Uterus (tissue), 2 donors: ENCODE data around the gene TNFRSF21.

Experiments used
- POLR2A ChIP-seq, 2 donors: fragments of 450-650 bp; IDR thresholded peaks; one replicate each; pipeline ENCODE4 v1.6.1; 2016; ENCODE audit warnings: antibody characterized with exemption in 2 of 2, mild to moderate bottlenecking in 1 of 2, moderate library complexity in 1 of 2
- TF ChIP-seq, protein P1 (sequence below), 4 experiments: fragments of 200-600 bp in 2 of 4; fragments of 450-650 bp in 2 of 4; sonication (generic) in 2 of 4; IDR thresholded peaks; one replicate each; pipeline ENCODE4 v1.5.1; 2016 to 2019; ENCODE audit warnings: antibody characterized with exemption in 4 of 4, mild to moderate bottlenecking in 2 of 4, moderate library complexity in 1 of 4

DNA sequence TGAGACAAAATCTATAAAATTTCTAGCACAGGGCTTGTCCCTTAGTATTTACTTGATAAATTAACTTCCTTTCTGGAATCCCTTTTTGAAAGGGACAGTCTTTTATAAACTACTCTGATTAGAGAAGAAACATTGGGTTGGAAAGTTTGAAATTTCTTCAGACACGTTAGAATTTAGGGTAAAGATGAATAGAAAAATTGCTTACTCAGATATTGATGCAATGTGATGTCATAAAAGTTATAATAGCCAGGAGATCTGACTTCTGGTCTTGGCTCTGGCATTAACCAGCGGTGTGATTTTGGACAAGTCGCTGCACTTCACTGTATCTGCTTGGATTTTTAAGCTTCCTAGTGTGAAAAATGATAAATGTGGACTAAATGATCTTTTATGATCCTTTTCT is 9.7 kb upstream of the TNFRSF21 start:
- TF ChIP-seq, protein P1, sequence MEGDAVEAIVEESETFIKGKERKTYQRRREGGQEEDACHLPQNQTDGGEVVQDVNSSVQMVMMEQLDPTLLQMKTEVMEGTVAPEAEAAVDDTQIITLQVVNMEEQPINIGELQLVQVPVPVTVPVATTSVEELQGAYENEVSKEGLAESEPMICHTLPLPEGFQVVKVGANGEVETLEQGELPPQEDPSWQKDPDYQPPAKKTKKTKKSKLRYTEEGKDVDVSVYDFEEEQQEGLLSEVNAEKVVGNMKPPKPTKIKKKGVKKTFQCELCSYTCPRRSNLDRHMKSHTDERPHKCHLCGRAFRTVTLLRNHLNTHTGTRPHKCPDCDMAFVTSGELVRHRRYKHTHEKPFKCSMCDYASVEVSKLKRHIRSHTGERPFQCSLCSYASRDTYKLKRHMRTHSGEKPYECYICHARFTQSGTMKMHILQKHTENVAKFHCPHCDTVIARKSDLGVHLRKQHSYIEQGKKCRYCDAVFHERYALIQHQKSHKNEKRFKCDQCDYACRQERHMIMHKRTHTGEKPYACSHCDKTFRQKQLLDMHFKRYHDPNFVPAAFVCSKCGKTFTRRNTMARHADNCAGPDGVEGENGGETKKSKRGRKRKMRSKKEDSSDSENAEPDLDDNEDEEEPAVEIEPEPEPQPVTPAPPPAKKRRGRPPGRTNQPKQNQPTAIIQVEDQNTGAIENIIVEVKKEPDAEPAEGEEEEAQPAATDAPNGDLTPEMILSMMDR (IDR thresholded peaks at IDR 0.05): no peak
- no peak for TF ChIP-seq POLR2A (IDR thresholded peaks at IDR 0.05)
